Fibroblast of villous mesenchyme (primary cell): Measurements from ENCODE around the gene POLR2L. TPM values are rescaled to one million over a fixed set of nuclear protein-coding genes. Genes with fewer than 3 reads are reported as not detected.

Source experiments
- DNase-seq: peaks from one replicate; pipeline ENCODE4 v3.0.0-alpha.2; 2010; ENCODE audit warnings: low read depth
- H3K4me3 ChIP-seq: 2 replicates; pipeline ENCODE4 v1.5.1; 2011; ENCODE audit warnings: low read depth, mild to moderate bottlenecking, low read length
- total RNA-seq: library from RNA; depleted of rRNA; stranded (reverse); fragments of >200 nt; gene quantifications from 2 replicates; pipeline ENCODE4 v1.2.3, GENCODE V29; 2012
- TF ChIP-seq, protein P1 (sequence below): IDR thresholded peaks from 2 replicates; pipeline ENCODE4 v1.5.1; 2012; ENCODE audit warnings: low read depth, mild to moderate bottlenecking, low read length; ENCODE audit not compliant: insufficient read depth

Gene POLR2L
- total RNA-seq, 1 donor, result 92.4 TPM

- H3K4me3 ChIP-seq, result peak overlapping the region; percentile 54
- TF ChIP-seq, protein P1, sequence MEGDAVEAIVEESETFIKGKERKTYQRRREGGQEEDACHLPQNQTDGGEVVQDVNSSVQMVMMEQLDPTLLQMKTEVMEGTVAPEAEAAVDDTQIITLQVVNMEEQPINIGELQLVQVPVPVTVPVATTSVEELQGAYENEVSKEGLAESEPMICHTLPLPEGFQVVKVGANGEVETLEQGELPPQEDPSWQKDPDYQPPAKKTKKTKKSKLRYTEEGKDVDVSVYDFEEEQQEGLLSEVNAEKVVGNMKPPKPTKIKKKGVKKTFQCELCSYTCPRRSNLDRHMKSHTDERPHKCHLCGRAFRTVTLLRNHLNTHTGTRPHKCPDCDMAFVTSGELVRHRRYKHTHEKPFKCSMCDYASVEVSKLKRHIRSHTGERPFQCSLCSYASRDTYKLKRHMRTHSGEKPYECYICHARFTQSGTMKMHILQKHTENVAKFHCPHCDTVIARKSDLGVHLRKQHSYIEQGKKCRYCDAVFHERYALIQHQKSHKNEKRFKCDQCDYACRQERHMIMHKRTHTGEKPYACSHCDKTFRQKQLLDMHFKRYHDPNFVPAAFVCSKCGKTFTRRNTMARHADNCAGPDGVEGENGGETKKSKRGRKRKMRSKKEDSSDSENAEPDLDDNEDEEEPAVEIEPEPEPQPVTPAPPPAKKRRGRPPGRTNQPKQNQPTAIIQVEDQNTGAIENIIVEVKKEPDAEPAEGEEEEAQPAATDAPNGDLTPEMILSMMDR, result no peak
- DNase-seq, result no peak
Observed at GRCh38 chr11:849104-849824, 6.9 kb upstream of the POLR2L start.

DNA sequence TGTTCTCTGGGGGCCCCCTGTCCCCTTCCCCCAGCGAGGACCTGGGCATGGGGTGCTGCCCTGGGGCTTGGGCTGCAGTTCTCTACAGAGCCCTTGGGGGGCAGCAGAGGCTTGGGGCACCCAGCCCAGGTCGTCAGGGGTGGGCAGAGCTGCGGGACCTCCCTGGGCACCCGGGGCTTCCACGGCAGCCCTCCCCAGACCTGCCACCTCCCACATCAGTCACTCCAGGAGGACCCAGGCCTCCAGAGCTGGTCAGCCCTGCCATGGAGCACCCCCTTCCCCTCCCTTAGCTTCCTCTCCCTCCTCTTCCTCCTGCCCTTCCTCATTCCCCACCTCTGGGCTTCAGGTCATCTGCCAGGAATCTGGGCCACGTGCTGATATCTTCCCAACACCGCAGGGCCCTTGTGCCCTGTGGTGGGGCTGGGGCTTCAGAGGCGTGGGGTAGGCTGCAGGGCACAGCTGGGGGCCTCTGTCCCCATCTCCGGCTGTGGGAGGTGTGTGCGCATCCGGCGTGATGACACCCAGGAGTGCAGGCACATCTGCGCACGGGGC is 6.1 kb upstream of the POLR2L start:
- H3K4me3 ChIP-seq, result no peak overlapping the region
- DNase-seq, result peak; percentile 40
- TF ChIP-seq, protein P1, result peak; percentile 89

- TF ChIP-seq, protein P1, result no peak
- no peak overlapping the region for H3K4me3 ChIP-seq
- DNase-seq, result no peak
Observed at GRCh38 chr11:847876-848275, 5.5 kb upstream of the POLR2L start.

- no peak overlapping the region for H3K4me3 ChIP-seq
- DNase-seq, result no peak
- TF ChIP-seq, protein P1, result no peak
Observed at GRCh38 chr11:846496-847098, 4.3 kb upstream of the POLR2L start.

GRCh38 chr11:845872-846495 is 3.7 kb upstream of the POLR2L start:
- TF ChIP-seq, protein P1, result no peak
- no peak for DNase-seq
- H3K4me3 ChIP-seq, result peak overlapping the region; percentile 86

DNA sequence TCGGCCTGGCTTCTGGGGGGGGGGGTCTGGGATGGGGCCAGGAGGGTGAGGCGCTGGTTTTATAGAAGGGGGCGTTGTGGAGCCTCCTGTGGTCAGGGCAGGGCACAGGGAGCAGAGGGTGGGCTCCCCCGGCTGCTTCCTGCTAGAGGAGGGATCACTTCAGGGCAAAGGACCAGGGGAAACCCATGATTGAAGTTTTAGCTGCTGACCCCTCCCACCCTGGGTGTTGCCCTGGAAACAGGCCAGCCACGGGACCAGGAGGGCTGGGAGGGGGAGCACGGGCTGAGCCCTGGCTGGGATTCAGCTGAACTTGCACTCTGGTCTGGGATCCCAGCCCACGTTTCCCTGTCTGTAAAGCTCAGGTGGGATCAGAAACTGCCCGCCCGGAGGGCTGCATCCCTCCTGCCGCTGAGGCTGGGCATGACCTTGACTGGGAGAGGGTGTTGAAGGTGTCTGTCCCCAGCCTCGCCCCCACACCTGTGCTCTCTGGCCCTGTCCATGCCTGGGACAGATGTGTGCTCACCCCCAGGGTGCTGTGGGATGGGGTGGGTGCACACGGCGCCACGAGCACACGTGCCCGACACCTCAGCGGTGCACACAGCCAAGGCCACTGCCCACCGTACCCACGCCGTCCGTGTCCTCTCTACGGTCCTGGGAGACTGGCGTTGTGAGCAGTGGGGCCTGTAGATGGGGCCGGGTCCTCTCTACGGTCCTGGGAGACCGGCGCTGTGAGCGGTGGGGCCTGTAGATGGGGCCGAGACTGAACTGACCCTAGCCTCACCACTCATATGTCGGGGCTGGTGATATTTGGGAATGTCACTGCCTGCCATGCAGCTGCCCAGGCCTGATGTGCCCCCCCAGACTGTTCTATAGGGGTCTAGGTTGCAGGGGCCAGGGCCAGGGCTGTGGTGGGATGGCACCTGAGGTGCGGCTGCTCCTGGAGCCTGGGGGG is 2.6 kb upstream of the POLR2L start:
- peak; percentile 97 for DNase-seq
- TF ChIP-seq, protein P1, result no peak

More for the DNA sequence above, 2.6 kb upstream of the POLR2L start:
- peak overlapping the region; percentile 86 for H3K4me3 ChIP-seq
